ENCODE results near the gene SSBP4. TPM values are rescaled to one million over a fixed set of nuclear protein-coding genes. Genes with fewer than 3 reads are reported as not detected.

SSBP4 gene
- total and polyA plus RNA-seq, 3 experiments from 2014 or later, result 108 to 131 (median 111) TPM

- H3K4me3 Mint-ChIP-seq, result no peak overlapping the region
- H3K9me3 Mint-ChIP-seq, result no peaks in the 10 kb centered on the region
- DNase-seq, result no peak
- no peak overlapping the region for H3K4me3 ChIP-seq (ENCODE audit: low read length)
- H3K36me3 ChIP-seq (ENCODE audit: insufficient read depth, low read length), result peaks cover 11% of the 10 kb centered on the region
- H3K27me3 Mint-ChIP-seq, result peaks cover 0 to 3% of the 10 kb centered on the region in 2 donors
- ChIA-PET CTCF (no interaction called here), POLR2A (no interaction called here)
- peaks cover 20 to 44% (median 23%) of the 10 kb centered on the region in 3 donors for H3K4me1 Mint-ChIP-seq
- no peaks in the 10 kb centered on the region for H3K27me3 ChIP-seq (ENCODE audit: insufficient read depth, low read length, poor library complexity, severe bottlenecking)
- no peak overlapping the region for H3K27ac Mint-ChIP-seq
- no peak overlapping the region for H3K27ac ChIP-seq (ENCODE audit: low read depth, low read length)
- peaks cover 0 to 46% (median 5%) of the 10 kb centered on the region in 3 donors for H3K36me3 Mint-ChIP-seq
- no peaks in the 10 kb centered on the region for H3K4me1 ChIP-seq (ENCODE audit: insufficient read depth, low read length)
- no peaks in the 10 kb centered on the region for H3K9me3 ChIP-seq (ENCODE audit: low read length)
Measured at GRCh38 chr19:18465964-18466339, 46.8 kb downstream of the SSBP4 start.

- H3K4me3 Mint-ChIP-seq, result no peak overlapping the region
- Histone ChIP-seq H3K4me1 (ENCODE audit: insufficient read depth, low read length) (no peaks in the 10 kb centered on the region), H3K27ac (ENCODE audit: low read depth, low read length) (no peak overlapping the region), H3K27me3 (ENCODE audit: insufficient read depth, low read length, poor library complexity, severe bottlenecking) (no peaks in the 10 kb centered on the region), H3K4me3 (ENCODE audit: low read length) (no peak overlapping the region), H3K36me3 (ENCODE audit: insufficient read depth, low read length) (peaks cover 7% of the 10 kb centered on the region), H3K9me3 (ENCODE audit: low read length) (no peaks in the 10 kb centered on the region)
- DNase-seq, result no peak
- H3K36me3 Mint-ChIP-seq, result peaks cover 0 to 46% (median 5%) of the 10 kb centered on the region in 3 donors
- POLR2A ChIA-PET, result no interaction called here
- H3K4me1 Mint-ChIP-seq, result peaks cover 20 to 47% (median 23%) of the 10 kb centered on the region in 3 donors
- H3K9me3 Mint-ChIP-seq, result no peaks in the 10 kb centered on the region
- H3K27me3 Mint-ChIP-seq, result peaks cover 0 to 3% of the 10 kb centered on the region in 2 donors
- no peak overlapping the region for H3K27ac Mint-ChIP-seq
- CTCF ChIA-PET, result no interaction called here
Measured at GRCh38 chr19:18466354-18466753, 47.2 kb downstream of the SSBP4 start.

GRCh38 chr19:18467978-18468377 is 48.8 kb downstream of the SSBP4 start:
- DNase-seq, result no peak
- no peaks in the 10 kb centered on the region for H3K9me3 ChIP-seq (ENCODE audit: low read length)
- ChIA-PET POLR2A (no interaction called here), CTCF (no interaction called here)
- Mint-ChIP-seq H3K4me1 (peaks cover 21 to 50% (median 24%) of the 10 kb centered on the region in 3 donors), H3K36me3 (peaks cover 0 to 50% (median 0%) of the 10 kb centered on the region in 3 donors), H3K27ac (peak overlapping the region in 4 of 8 donors; percentile 35 to 86 (median 52)), H3K27me3 (no peaks in the 10 kb centered on the region), H3K9me3 (no peaks in the 10 kb centered on the region), H3K4me3 (no peak overlapping the region)
- H3K36me3 ChIP-seq (ENCODE audit: insufficient read depth, low read length), result peaks cover 4% of the 10 kb centered on the region
- no peak overlapping the region for H3K27ac ChIP-seq (ENCODE audit: low read depth, low read length)
- H3K4me3 ChIP-seq (ENCODE audit: low read length), result no peak overlapping the region
- no peaks in the 10 kb centered on the region for H3K27me3 ChIP-seq (ENCODE audit: insufficient read depth, low read length, poor library complexity, severe bottlenecking)
- H3K4me1 ChIP-seq (ENCODE audit: insufficient read depth, low read length), result no peaks in the 10 kb centered on the region

- Histone ChIP-seq H3K27me3 (ENCODE audit: insufficient read depth, low read length, poor library complexity, severe bottlenecking) (no peaks in the 10 kb centered on the region), H3K9me3 (ENCODE audit: low read length) (no peaks in the 10 kb centered on the region), H3K36me3 (ENCODE audit: insufficient read depth, low read length) (peaks cover 4% of the 10 kb centered on the region), H3K4me1 (ENCODE audit: insufficient read depth, low read length) (no peaks in the 10 kb centered on the region), H3K4me3 (ENCODE audit: low read length) (no peak overlapping the region), H3K27ac (ENCODE audit: low read depth, low read length) (no peak overlapping the region)
- Mint-ChIP-seq H3K27ac (peak overlapping the region in 5 of 8 donors; percentile 41 to 86 (median 62)), H3K36me3 (peaks cover 0 to 50% (median 0%) of the 10 kb centered on the region in 3 donors), H3K4me3 (no peak overlapping the region), H3K9me3 (no peaks in the 10 kb centered on the region), H3K27me3 (no peaks in the 10 kb centered on the region), H3K4me1 (peaks cover 25 to 54% (median 25%) of the 10 kb centered on the region in 3 donors)
- ChIA-PET POLR2A (no interaction called here), CTCF (interaction anchor here (0.8 to 1.4 kb wide), 3 partner anchors 88 to 120 kb away, joined by 3 to 4 read pairs (median 3); partner anchors contain the start of genes KXD1 and REX1BD)
- DNase-seq, result no peak
Measured at GRCh38 chr19:18468517-18468916, 49.3 kb downstream of the SSBP4 start.

- H3K27me3 Mint-ChIP-seq, result no peaks in the 10 kb centered on the region
- H3K27me3 ChIP-seq (ENCODE audit: insufficient read depth, low read length, poor library complexity, severe bottlenecking), result no peaks in the 10 kb centered on the region
- no peak overlapping the region for H3K27ac ChIP-seq (ENCODE audit: low read depth, low read length)
- DNase-seq, result peak; percentile 48 to 69 (median 51)
- ChIA-PET POLR2A (no interaction called here), CTCF (interaction anchor here (0.6 to 2.0 kb wide), 14 partner anchors 11 to 386 kb away, joined by 3 to 7 read pairs (median 4); partner anchors contain the start of genes KXD1, REX1BD and UBA52)
- H3K4me1 ChIP-seq (ENCODE audit: insufficient read depth, low read length), result peaks cover 4% of the 10 kb centered on the region
- peak overlapping the region in 1 of 7 donors; percentile 84 for H3K4me3 Mint-ChIP-seq
- H3K36me3 Mint-ChIP-seq, result peaks cover 0 to 46% (median 0%) of the 10 kb centered on the region in 3 donors
- peaks cover 31 to 61% (median 32%) of the 10 kb centered on the region in 3 donors for H3K4me1 Mint-ChIP-seq
- no peak overlapping the region for H3K4me3 ChIP-seq (ENCODE audit: low read length)
- H3K9me3 ChIP-seq (ENCODE audit: low read length), result no peaks in the 10 kb centered on the region
- peak overlapping the region in 6 of 8 donors; percentile 27 to 100 (median 74) for H3K27ac Mint-ChIP-seq
- no peaks in the 10 kb centered on the region for H3K36me3 ChIP-seq (ENCODE audit: insufficient read depth, low read length)
- H3K9me3 Mint-ChIP-seq, result no peaks in the 10 kb centered on the region
Measured at GRCh38 chr19:18469069-18469846, 50.1 kb downstream of the SSBP4 start.

GRCh38 chr19:18470787-18471186 is 51.6 kb downstream of the SSBP4 start:
- H3K27ac Mint-ChIP-seq, result peak overlapping the region in 6 of 8 donors; percentile 46 to 100 (median 84)
- DNase-seq, result no peak
- CTCF ChIA-PET, result interaction anchor here (0.7 to 2.8 kb wide), 8 partner anchors 9 to 384 kb away, joined by 3 to 10 read pairs (median 5); partner anchors contain the start of gene UBA52
- peaks cover 0 to 5% (median 0%) of the 10 kb centered on the region in 5 donors for H3K9me3 Mint-ChIP-seq
- no peak overlapping the region for H3K4me3 ChIP-seq (ENCODE audit: low read length)
- POLR2A ChIA-PET, result no interaction called here
- no peaks in the 10 kb centered on the region for H3K9me3 ChIP-seq (ENCODE audit: low read length)
- peaks cover 20% of the 10 kb centered on the region for H3K4me1 ChIP-seq (ENCODE audit: insufficient read depth, low read length)
- no peaks in the 10 kb centered on the region for H3K27me3 Mint-ChIP-seq
- H3K27me3 ChIP-seq (ENCODE audit: insufficient read depth, low read length, poor library complexity, severe bottlenecking), result no peaks in the 10 kb centered on the region
- no peak overlapping the region for H3K4me3 Mint-ChIP-seq
- H3K27ac ChIP-seq (ENCODE audit: low read depth, low read length), result no peak overlapping the region
- H3K36me3 Mint-ChIP-seq, result peaks cover 0 to 39% (median 0%) of the 10 kb centered on the region in 3 donors
- peaks cover 46 to 74% (median 47%) of the 10 kb centered on the region in 3 donors for H3K4me1 Mint-ChIP-seq
- no peaks in the 10 kb centered on the region for H3K36me3 ChIP-seq (ENCODE audit: insufficient read depth, low read length)

GRCh38 chr19:18473003-18473705 is 54.0 kb downstream of the SSBP4 start:
- Histone ChIP-seq H3K27ac (ENCODE audit: low read depth, low read length) (no peak overlapping the region), H3K9me3 (ENCODE audit: low read length) (no peaks in the 10 kb centered on the region), H3K27me3 (ENCODE audit: insufficient read depth, low read length, poor library complexity, severe bottlenecking) (no peaks in the 10 kb centered on the region), H3K36me3 (ENCODE audit: insufficient read depth, low read length) (no peaks in the 10 kb centered on the region), H3K4me1 (ENCODE audit: insufficient read depth, low read length) (peaks cover 40% of the 10 kb centered on the region), H3K4me3 (ENCODE audit: low read length) (no peak overlapping the region)
- peak overlapping the region in 5 of 7 donors; percentile 12 to 73 (median 38) for H3K4me3 Mint-ChIP-seq
- no peaks in the 10 kb centered on the region for H3K27me3 Mint-ChIP-seq
- ChIA-PET CTCF (interaction anchor here (0.7 to 4.2 kb wide), 11 partner anchors 10 to 194 kb away, joined by 3 to 28 read pairs (median 5); partner anchors contain the start of genes ELL and REX1BD), POLR2A (interaction anchor here (0.6 to 2.7 kb wide), 2 partner anchors 23 to 99 kb away, joined by 3 to 10 read pairs; no protein-coding TSS in a partner anchor)
- H3K36me3 Mint-ChIP-seq, result peaks cover 0 to 44% (median 0%) of the 10 kb centered on the region in 3 donors
- H3K4me1 Mint-ChIP-seq, result peaks cover 62 to 88% (median 68%) of the 10 kb centered on the region in 3 donors
- peak overlapping the region; percentile 88 to 100 (median 94) for H3K27ac Mint-ChIP-seq
- no peak for DNase-seq
- peaks cover 0 to 5% (median 0%) of the 10 kb centered on the region in 5 donors for H3K9me3 Mint-ChIP-seq

Measured in CD8-positive, alpha-beta memory T cell (primary cell).